Transverse colon (tissue), 4 donors: ENCODE results near the gene WDR27.

ENCODE experiments used
- POLR2A ChIP-seq: fragments of 450-650 bp; IDR thresholded peaks from one replicate; pipeline ENCODE4 v1.6.1; 2016; ENCODE audit warnings: antibody characterized with exemption, mild to moderate bottlenecking, moderate library complexity
- POLR2AphosphoS5 ChIP-seq, 3 donors: sonication (generic); formaldehyde crosslinking; IDR thresholded peaks; one replicate each; pipeline ENCODE4 v1.6.1; 2016; ENCODE audit warnings: antibody characterized with exemption in 3 of 3
- TF ChIP-seq, protein P1 (sequence below), 5 experiments: fragments of 200-600 bp in 3 of 5; fragments of 450-650 bp in 2 of 5; sonication (generic) in 3 of 5; IDR thresholded peaks; 1 replicate in 2 of 5; 2 replicates in 3 of 5; pipeline ENCODE4 v1.5.1; 2016 to 2017; ENCODE audit warnings: antibody characterized with exemption in 5 of 5, inconsistent platforms in 3 of 5, mild to moderate bottlenecking in 2 of 5, moderate library complexity in 1 of 5

DNA sequence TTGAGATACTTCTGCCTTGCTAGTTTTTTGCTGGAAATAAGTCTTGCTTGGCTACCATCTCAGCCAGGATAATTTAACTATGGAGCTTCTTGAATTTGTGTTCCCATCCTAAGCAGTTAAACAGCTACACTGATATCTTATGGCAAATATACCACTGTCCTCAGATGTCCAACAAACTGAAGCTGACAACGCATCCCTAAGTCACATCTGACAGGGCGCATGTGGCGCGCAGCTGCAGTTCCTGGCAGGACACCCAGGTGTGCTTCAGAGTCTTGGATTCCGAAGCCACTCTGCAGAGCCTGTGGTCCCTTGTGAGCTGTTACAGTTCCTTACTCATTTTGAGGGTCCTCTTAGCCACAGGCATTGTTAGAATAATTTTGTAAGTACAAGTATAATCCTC is 127.9 kb downstream of the WDR27 start:
- TF ChIP-seq, protein P1, sequence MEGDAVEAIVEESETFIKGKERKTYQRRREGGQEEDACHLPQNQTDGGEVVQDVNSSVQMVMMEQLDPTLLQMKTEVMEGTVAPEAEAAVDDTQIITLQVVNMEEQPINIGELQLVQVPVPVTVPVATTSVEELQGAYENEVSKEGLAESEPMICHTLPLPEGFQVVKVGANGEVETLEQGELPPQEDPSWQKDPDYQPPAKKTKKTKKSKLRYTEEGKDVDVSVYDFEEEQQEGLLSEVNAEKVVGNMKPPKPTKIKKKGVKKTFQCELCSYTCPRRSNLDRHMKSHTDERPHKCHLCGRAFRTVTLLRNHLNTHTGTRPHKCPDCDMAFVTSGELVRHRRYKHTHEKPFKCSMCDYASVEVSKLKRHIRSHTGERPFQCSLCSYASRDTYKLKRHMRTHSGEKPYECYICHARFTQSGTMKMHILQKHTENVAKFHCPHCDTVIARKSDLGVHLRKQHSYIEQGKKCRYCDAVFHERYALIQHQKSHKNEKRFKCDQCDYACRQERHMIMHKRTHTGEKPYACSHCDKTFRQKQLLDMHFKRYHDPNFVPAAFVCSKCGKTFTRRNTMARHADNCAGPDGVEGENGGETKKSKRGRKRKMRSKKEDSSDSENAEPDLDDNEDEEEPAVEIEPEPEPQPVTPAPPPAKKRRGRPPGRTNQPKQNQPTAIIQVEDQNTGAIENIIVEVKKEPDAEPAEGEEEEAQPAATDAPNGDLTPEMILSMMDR (IDR thresholded peaks at IDR 0.05): no peak
- no peak for TF ChIP-seq POLR2A
- TF ChIP-seq POLR2AphosphoS5 (IDR thresholded peaks at IDR 0.05): no peak
